ENCODE measurements around the gene ATN1. TPM values are rescaled to one million over a fixed set of nuclear protein-coding genes. Genes with fewer than 3 reads are reported as not detected.

The ATN1 gene
- total RNA-seq, 1 experiment from 2014 or later: 84.7 TPM

- no peaks in the 10 kb centered on the region for H3K9me3 Mint-ChIP-seq (ENCODE audit: unreplicated experiment)
- ChIA-PET POLR2A (interaction anchor here (1.3 kb wide), 1 partner anchor 35 kb away, joined by 3 read pairs; the partner anchor contains the start of genes C12orf57 and RNU7-1), CTCF (interaction anchor here (0.5 to 1.1 kb wide), 2 partner anchors 14 to 101 kb away, joined by 3 read pairs; no protein-coding TSS in a partner anchor)
- intact Hi-C loops (cut with micrococcal nuclease): no loop called here
- H3K4me1 Mint-ChIP-seq (ENCODE audit: insufficient read depth, unreplicated experiment): no peaks in the 10 kb centered on the region
- H3K4me3 Mint-ChIP-seq (ENCODE audit: unreplicated experiment): no peak overlapping the region
- no peak overlapping the region for H3K27ac Mint-ChIP-seq (ENCODE audit: low read depth, unreplicated experiment)
- peaks cover 80% of the 10 kb centered on the region for H3K36me3 Mint-ChIP-seq (ENCODE audit: insufficient read depth, unreplicated experiment)
- no peak for TF ChIP-seq CTCF (IDR thresholded peaks at IDR 0.05; ENCODE audit: unreplicated experiment)
- H3K27me3 Mint-ChIP-seq (ENCODE audit: insufficient read depth, unreplicated experiment): no peaks in the 10 kb centered on the region
- no TSS peak for BruUV-seq (replicated peaks)
- no peak for DNase-seq (ENCODE audit: unreplicated experiment)
Measured at GRCh38 chr12:6979021-6979420, 51.3 kb downstream of the ATN1 start.

GRCh38 chr12:6979453-6979852 lies 51.7 kb downstream of the ATN1 start:
- DNase-seq (ENCODE audit: unreplicated experiment): no peak
- no TSS peak for BruUV-seq (replicated peaks)
- H3K27me3 Mint-ChIP-seq (ENCODE audit: insufficient read depth, unreplicated experiment): no peaks in the 10 kb centered on the region
- intact Hi-C loops (cut with micrococcal nuclease): no loop called here
- no peaks in the 10 kb centered on the region for H3K4me1 Mint-ChIP-seq (ENCODE audit: insufficient read depth, unreplicated experiment)
- H3K27ac Mint-ChIP-seq (ENCODE audit: low read depth, unreplicated experiment): no peak overlapping the region
- ChIA-PET POLR2A (no interaction called here), CTCF (interaction anchor here (0.6 to 1.1 kb wide), 2 partner anchors 14 to 162 kb away, joined by 3 read pairs; no protein-coding TSS in a partner anchor)
- H3K36me3 Mint-ChIP-seq (ENCODE audit: insufficient read depth, unreplicated experiment): peaks cover 80% of the 10 kb centered on the region
- no peak for TF ChIP-seq CTCF (IDR thresholded peaks at IDR 0.05; ENCODE audit: unreplicated experiment)
- H3K4me3 Mint-ChIP-seq (ENCODE audit: unreplicated experiment): no peak overlapping the region
- no peaks in the 10 kb centered on the region for H3K9me3 Mint-ChIP-seq (ENCODE audit: unreplicated experiment)

- intact Hi-C loops (cut with micrococcal nuclease): no loop called here
- ChIA-PET CTCF (interaction anchor here (0.6 to 1.1 kb wide), 2 partner anchors 13 to 162 kb away, joined by 3 read pairs; no protein-coding TSS in a partner anchor), POLR2A (interaction anchor here (0.8 to 1.0 kb wide), 2 partner anchors 25 to 38 kb away, joined by 3 to 4 read pairs; partner anchors contain the start of gene LPCAT3)
- Mint-ChIP-seq H3K27ac (ENCODE audit: low read depth, unreplicated experiment) (no peak overlapping the region), H3K36me3 (ENCODE audit: insufficient read depth, unreplicated experiment) (peaks cover 83% of the 10 kb centered on the region), H3K27me3 (ENCODE audit: insufficient read depth, unreplicated experiment) (no peaks in the 10 kb centered on the region), H3K4me1 (ENCODE audit: insufficient read depth, unreplicated experiment) (no peaks in the 10 kb centered on the region), H3K4me3 (ENCODE audit: unreplicated experiment) (no peak overlapping the region), H3K9me3 (ENCODE audit: unreplicated experiment) (no peaks in the 10 kb centered on the region)
- BruUV-seq (replicated peaks): no TSS peak
- TF ChIP-seq CTCF (IDR thresholded peaks at IDR 0.05; ENCODE audit: unreplicated experiment): no peak
- no peak for DNase-seq (ENCODE audit: unreplicated experiment)
Measured at GRCh38 chr12:6980075-6980474, 52.3 kb downstream of the ATN1 start.

GRCh38 chr12:6980740-6981139 lies 53.0 kb downstream of the ATN1 start:
- Mint-ChIP-seq H3K36me3 (ENCODE audit: insufficient read depth, unreplicated experiment) (peaks cover 83% of the 10 kb centered on the region), H3K27me3 (ENCODE audit: insufficient read depth, unreplicated experiment) (no peaks in the 10 kb centered on the region), H3K4me1 (ENCODE audit: insufficient read depth, unreplicated experiment) (no peaks in the 10 kb centered on the region), H3K27ac (ENCODE audit: low read depth, unreplicated experiment) (no peak overlapping the region), H3K4me3 (ENCODE audit: unreplicated experiment) (no peak overlapping the region), H3K9me3 (ENCODE audit: unreplicated experiment) (no peaks in the 10 kb centered on the region)
- POLR2A ChIA-PET: interaction anchor here (1.0 kb wide), 1 partner anchor 25 kb away, joined by 3 read pairs; no protein-coding TSS in a partner anchor
- CTCF ChIA-PET: interaction anchor here (0.6 to 0.9 kb wide), 2 partner anchors 16 to 36 kb away, joined by 4 read pairs; no protein-coding TSS in a partner anchor
- TF ChIP-seq CTCF (IDR thresholded peaks at IDR 0.05; ENCODE audit: unreplicated experiment): no peak
- BruUV-seq (replicated peaks): no TSS peak
- DNase-seq (ENCODE audit: unreplicated experiment): no peak
- intact Hi-C loops (cut with micrococcal nuclease): no loop called here
